Measurements from ENCODE around the gene CCNL2. TPM values are rescaled to one million over a fixed set of nuclear protein-coding genes. Genes with fewer than 3 reads are reported as not detected.

The CCNL2 gene
- total and polyA plus RNA-seq, 9 donors = 71.1 to 245 (median 196) TPM

DNA sequence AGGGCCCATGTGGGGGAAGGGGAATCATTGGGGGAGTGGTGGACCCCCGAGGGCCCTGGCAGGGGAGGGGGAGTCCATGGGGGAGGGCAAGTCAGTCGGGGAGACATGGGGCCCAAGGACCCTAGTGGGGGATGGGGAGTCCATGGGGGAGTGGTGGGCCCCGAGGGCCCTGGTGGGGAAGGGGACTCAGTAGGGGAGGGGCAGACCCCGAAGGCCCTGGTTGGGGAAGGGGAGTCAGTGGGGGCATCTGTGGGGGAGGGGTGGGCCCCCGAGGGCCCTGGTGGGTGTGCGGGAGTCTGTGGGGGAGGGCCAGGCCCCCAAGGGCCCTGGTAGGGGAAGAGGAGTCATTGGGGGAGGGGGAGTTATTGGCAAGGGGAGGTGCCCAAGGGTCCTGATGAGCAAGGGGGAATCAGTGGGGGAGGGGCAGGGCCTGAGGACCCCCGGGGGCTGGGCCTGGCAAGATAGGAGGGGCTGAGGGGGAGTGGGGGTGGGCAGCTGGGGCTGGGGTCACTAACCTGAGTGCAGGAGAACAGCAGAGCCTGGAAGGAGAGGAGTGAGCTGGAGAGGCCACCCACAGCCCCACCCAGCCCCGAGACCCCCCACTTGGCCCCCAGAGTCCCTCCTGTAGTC, 42.9 kb downstream of the CCNL2 start:
- H3K9me3 ChIP-seq = no peaks in the 10 kb centered on the region
- intact Hi-C loops (cut with DNase I) = no loop called here
- peak overlapping the region; percentile 88 to 92 for H3K27ac ChIP-seq
- peak overlapping the region; percentile 52 for H3K4me3 ChIP-seq
- DNase-seq = no peak
- 18 to 27% (median 19%) methylated on average over 7 to 8 of the region's 8 CpGs for WGBS, 3 donors
- H3K36me3 ChIP-seq = no peaks in the 10 kb centered on the region
- TF ChIP-seq POLR2A (IDR thresholded peaks at IDR 0.05) (no peak), EP300 (IDR thresholded peaks at IDR 0.05) (no peak)
- peaks cover 19% of the 10 kb centered on the region for H3K4me1 ChIP-seq (ENCODE audit: insufficient read depth)
- no peaks in the 10 kb centered on the region for H3K27me3 ChIP-seq

DNA sequence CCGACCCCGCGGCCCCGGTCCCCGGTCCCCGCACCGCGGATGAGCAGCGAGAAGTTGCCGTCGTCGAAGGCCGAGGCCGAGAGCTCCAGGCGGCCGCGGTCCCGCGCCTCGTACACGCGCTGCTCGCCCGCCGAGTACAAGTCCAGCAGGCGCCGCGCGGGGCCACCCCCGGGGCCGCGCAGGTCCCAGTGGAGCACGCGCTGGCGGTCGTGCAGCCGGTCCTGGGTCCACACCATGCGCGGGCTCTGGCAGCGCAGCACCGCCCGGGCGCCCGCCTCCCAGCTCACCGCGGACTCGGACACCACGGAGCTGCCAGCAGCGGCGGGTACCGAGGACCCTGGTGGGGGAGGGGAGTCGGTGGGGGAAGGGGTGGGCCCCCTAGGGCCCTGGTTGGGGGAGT, 43.7 kb downstream of the CCNL2 start:
- Histone ChIP-seq H3K4me3 (peak overlapping the region; percentile 17), H3K9me3 (no peaks in the 10 kb centered on the region), H3K36me3 (no peaks in the 10 kb centered on the region), H3K4me1 (ENCODE audit: insufficient read depth) (peaks cover 19% of the 10 kb centered on the region), H3K27ac (peak overlapping the region in 1 of 2 donors; percentile 23), H3K27me3 (no peaks in the 10 kb centered on the region)
- DNase-seq = peak in 2 of 5 donors; percentile 72 to 77
- TF ChIP-seq, protein P1, sequence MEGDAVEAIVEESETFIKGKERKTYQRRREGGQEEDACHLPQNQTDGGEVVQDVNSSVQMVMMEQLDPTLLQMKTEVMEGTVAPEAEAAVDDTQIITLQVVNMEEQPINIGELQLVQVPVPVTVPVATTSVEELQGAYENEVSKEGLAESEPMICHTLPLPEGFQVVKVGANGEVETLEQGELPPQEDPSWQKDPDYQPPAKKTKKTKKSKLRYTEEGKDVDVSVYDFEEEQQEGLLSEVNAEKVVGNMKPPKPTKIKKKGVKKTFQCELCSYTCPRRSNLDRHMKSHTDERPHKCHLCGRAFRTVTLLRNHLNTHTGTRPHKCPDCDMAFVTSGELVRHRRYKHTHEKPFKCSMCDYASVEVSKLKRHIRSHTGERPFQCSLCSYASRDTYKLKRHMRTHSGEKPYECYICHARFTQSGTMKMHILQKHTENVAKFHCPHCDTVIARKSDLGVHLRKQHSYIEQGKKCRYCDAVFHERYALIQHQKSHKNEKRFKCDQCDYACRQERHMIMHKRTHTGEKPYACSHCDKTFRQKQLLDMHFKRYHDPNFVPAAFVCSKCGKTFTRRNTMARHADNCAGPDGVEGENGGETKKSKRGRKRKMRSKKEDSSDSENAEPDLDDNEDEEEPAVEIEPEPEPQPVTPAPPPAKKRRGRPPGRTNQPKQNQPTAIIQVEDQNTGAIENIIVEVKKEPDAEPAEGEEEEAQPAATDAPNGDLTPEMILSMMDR (IDR thresholded peaks at IDR 0.05) = no peak
- no peak for TF ChIP-seq POLR2A (IDR thresholded peaks at IDR 0.05)
- no peak for TF ChIP-seq EP300 (IDR thresholded peaks at IDR 0.05)
- 5 to 7% (median 7%) methylated on average over 4 to 52 of the region's 52 CpGs for WGBS, 3 donors
- intact Hi-C loops (cut with DNase I) = no loop called here

DNA sequence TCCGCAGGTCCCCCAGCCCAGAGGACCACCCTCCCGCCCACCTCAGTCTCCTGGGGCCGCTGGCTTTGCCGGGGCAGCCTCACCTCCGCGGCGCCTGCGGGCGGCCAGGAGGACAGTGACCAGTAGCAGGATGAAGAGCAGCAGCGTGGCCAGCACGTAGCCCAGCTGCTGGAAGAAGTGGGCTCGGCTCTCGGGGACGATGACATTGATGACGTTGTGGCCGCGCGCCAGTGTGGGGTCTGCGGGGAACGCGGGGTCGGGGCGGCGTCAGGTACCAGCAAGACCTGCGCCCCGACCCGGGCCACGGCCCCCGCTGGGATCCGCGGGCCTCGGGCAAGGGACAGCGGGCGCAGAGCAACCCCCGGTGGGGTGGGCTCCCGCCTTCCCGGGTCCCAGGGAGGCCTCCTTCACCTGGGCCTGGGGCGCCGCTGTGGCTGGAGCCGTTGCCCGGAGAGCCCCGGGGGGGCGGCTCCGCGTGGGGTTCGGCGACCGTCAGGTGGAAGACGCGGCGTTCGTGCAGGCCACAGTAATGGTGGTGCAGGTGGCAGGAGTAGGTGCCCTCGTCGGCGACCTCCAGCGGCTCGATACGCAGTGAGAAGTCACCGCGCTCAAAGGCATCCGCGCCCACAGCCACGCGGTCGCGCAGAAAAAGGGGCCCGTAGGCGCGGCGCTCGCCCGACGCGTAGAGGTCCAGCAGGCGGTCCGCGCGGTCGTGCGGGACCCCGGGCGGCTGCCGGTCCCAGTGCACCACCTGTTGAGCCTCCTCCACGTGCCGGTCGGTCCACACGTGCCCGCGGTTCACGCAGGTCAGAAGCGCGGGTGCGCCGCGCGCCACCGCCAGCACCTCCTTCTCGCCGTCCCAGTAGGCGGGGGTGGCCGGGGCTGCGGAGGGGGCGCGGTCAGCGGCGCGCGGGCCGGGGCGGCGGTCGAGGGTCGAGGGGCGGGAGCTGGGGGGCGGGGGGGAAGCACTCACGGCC, 44.6 kb downstream of the CCNL2 start:
- H3K27me3 ChIP-seq = no peaks in the 10 kb centered on the region

DNA sequence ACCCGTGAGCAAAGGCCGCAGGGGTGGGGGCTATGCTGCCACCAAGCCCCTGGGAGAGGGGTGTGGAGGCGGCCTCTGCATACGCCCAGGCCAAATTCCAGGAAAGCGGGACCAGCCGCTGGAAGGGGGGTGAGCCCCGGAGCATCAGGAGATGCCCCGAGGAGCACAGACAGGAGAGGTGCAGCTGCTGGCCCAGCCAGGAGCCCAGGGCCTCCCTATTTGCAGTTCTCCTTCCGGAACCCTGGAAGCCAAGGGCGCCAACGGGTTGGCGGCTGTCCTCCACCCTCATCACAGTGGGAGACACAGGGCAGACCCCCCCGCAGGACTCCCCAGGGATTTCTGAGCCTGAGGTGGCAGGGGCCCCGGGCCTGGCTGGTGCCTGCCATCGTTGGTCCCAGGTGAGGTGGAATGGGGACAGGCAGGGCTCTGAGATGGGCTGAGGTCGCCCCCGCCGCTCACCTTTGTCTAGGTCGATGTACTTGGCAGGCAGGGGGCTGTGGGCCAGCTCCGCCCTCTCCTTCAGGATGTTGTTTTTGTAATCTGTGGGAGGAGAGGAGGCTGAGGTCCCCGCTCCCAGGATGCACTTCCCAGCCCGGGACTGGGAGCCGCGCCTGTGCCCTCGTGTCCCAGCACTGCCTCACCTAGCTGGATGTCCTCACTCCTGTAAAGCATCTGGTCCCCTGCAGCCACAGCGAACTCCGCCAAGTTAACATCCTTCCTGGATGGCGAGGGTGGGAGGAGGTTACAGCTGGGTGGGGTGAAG, 45.6 kb downstream of the CCNL2 start:
- Histone ChIP-seq H3K27me3 (no peaks in the 10 kb centered on the region), H3K27ac (no peak overlapping the region), H3K4me3 (no peak overlapping the region), H3K36me3 (no peaks in the 10 kb centered on the region), H3K4me1 (ENCODE audit: insufficient read depth) (peaks cover 12% of the 10 kb centered on the region), H3K9me3 (no peaks in the 10 kb centered on the region)
- no peak for DNase-seq
- intact Hi-C loops (cut with DNase I) = no loop called here
- TF ChIP-seq POLR2A (IDR thresholded peaks at IDR 0.05) (no peak), EP300 (IDR thresholded peaks at IDR 0.05) (no peak)
- TF ChIP-seq, protein P1 (IDR thresholded peaks at IDR 0.05) = no peak
- WGBS, 3 donors = 62 to 78% (median 65%) methylated on average over 16 to 28 of the region's 28 CpGs

More for the DNA sequence above, 44.6 kb downstream of the CCNL2 start:
- DNase-seq = no peak
- peaks cover 17% of the 10 kb centered on the region for H3K4me1 ChIP-seq (ENCODE audit: insufficient read depth)
- 55 to 69% (median 61%) methylated on average over 92 to 116 of the region's 116 CpGs for WGBS, 3 donors
- no peak for TF ChIP-seq POLR2A (IDR thresholded peaks at IDR 0.05)
- TF ChIP-seq, protein P1 (IDR thresholded peaks at IDR 0.05) = no peak
- no peak for TF ChIP-seq EP300 (IDR thresholded peaks at IDR 0.05)
- intact Hi-C loops (cut with DNase I) = no loop called here
- H3K36me3 ChIP-seq = no peaks in the 10 kb centered on the region
- no peak overlapping the region for H3K4me3 ChIP-seq
- H3K9me3 ChIP-seq = no peaks in the 10 kb centered on the region
- peak overlapping the region in 1 of 2 donors; percentile 23 for H3K27ac ChIP-seq

Data from ovary (tissue), 9 donors.